Mesodermal cell (in vitro differentiated cells): ENCODE results near the gene IQCF6.
"Not testable (repeated sequence)": the region's sequence is repeated elsewhere in the genome, so short reads cannot be mapped to it uniquely, and the experiment has no call there.

Source experiments
- H3K27ac ChIP-seq: 2 replicates; pipeline ENCODE4 v1.7.0; 2013; ENCODE audit warnings: mild to moderate bottlenecking, low read depth, low read length, moderate library complexity; ENCODE audit not compliant: severe bottlenecking
- H3K36me3 ChIP-seq: 2 replicates; pipeline ENCODE4 v1.7.1; 2013; ENCODE audit warnings: mild to moderate bottlenecking, low read length, moderate library complexity; ENCODE audit not compliant: control insufficient read depth, insufficient read depth
- H3K4me1 ChIP-seq: one replicate; pipeline ENCODE4 v1.7.1; 2013; ENCODE audit warnings: mild to moderate bottlenecking, low read length; ENCODE audit not compliant: insufficient read depth, control insufficient read depth, poor library complexity, severe bottlenecking
- H3K4me3 ChIP-seq: 2 replicates; pipeline ENCODE4 v1.7.0; 2013; ENCODE audit warnings: low read length, control low read depth, mild to moderate bottlenecking; ENCODE audit not compliant: insufficient read depth, poor library complexity, severe bottlenecking; ENCODE audit errors: extremely low read depth
- H3K9me3 ChIP-seq: 2 replicates; pipeline ENCODE4 v1.7.1; 2013; ENCODE audit warnings: mild to moderate bottlenecking, low read length, moderate library complexity; ENCODE audit not compliant: control insufficient read depth
- WGBS, 2 experiments: methylation state at CpG; one replicate each; pipeline ENCODE4 v1.1.5; 2013; ENCODE audit warnings: missing lambda C conversion rate in 2 of 2; ENCODE audit not compliant: insufficient coverage in 2 of 2; 5-methylcytosine and 5-hydroxymethylcytosine counted together

Gene IQCF6

GRCh38 chr3:51800750-51801125, 21.7 kb upstream of the IQCF6 start:
- Histone ChIP-seq H3K4me1 (peaks cover 4% of the 10 kb centered on the region), H3K27ac (no peak overlapping the region), H3K36me3 (no peaks in the 10 kb centered on the region), H3K4me3 (no peak overlapping the region), H3K9me3 (no peaks in the 10 kb centered on the region)
- 67 to 72% methylated on average over 5 of the region's 5 CpGs for WGBS, 2 experiments

GRCh38 chr3:51799879-51800749, 21.1 kb upstream of the IQCF6 start:
- H3K36me3 ChIP-seq, result no peaks in the 10 kb centered on the region
- H3K4me3 ChIP-seq, result no peak overlapping the region
- 22 to 25% methylated on average over 2 of the region's 3 CpGs for WGBS, 2 experiments
- no peaks in the 10 kb centered on the region for H3K9me3 ChIP-seq
- peaks cover 4% of the 10 kb centered on the region for H3K4me1 ChIP-seq
- H3K27ac ChIP-seq, result no peak overlapping the region

GRCh38 chr3:51798411-51798963, 19.4 kb upstream of the IQCF6 start:
- Histone ChIP-seq H3K27ac (no peak overlapping the region), H3K4me1 (peaks cover 4% of the 10 kb centered on the region), H3K36me3 (no peaks in the 10 kb centered on the region), H3K4me3 (no peak overlapping the region), H3K9me3 (no peaks in the 10 kb centered on the region)
- 50% methylated on average over 2 of the region's 3 CpGs; no CpG with 5 or more reads in 1 of the 2 experiments for WGBS, 2 experiments

GRCh38 chr3:51796854-51797253, 17.8 kb upstream of the IQCF6 start:
- Histone ChIP-seq H3K36me3 (no peaks in the 10 kb centered on the region), H3K4me1 (no peaks in the 10 kb centered on the region), H3K4me3 (no peak overlapping the region), H3K27ac (no peak overlapping the region), H3K9me3 (no peaks in the 10 kb centered on the region)
- WGBS, 2 experiments, result 83% methylated on average over 1 of the region's 1 CpG; no CpG with 5 or more reads in 1 of the 2 experiments

GRCh38 chr3:51794206-51794605, 15.2 kb upstream of the IQCF6 start:
- no peak overlapping the region for H3K27ac ChIP-seq
- H3K36me3 ChIP-seq, result no peaks in the 10 kb centered on the region
- no peaks in the 10 kb centered on the region for H3K4me1 ChIP-seq
- H3K4me3 ChIP-seq, result no peak overlapping the region
- no CpG with 5 or more reads among the region's 2 CpGs for WGBS, 2 experiments
- no peaks in the 10 kb centered on the region for H3K9me3 ChIP-seq

- WGBS, 2 experiments, result 94 to 100% methylated on average over 4 of the region's 7 CpGs
- no peaks in the 10 kb centered on the region for H3K4me1 ChIP-seq
- H3K4me3 ChIP-seq, result no peak overlapping the region
- no peaks in the 10 kb centered on the region for H3K9me3 ChIP-seq
- H3K36me3 ChIP-seq, result no peaks in the 10 kb centered on the region
- H3K27ac ChIP-seq, result no peak overlapping the region
Measured at GRCh38 chr3:51792206-51792605, 13.2 kb upstream of the IQCF6 start.

GRCh38 chr3:51789437-51789836, 10.4 kb upstream of the IQCF6 start:
- Histone ChIP-seq H3K36me3 (no peaks in the 10 kb centered on the region), H3K4me3 (no peak overlapping the region), H3K9me3 (no peaks in the 10 kb centered on the region), H3K4me1 (no peaks in the 10 kb centered on the region), H3K27ac (no peak overlapping the region)
- WGBS, 2 experiments, result no CpG with 5 or more reads among the region's 1 CpG

- H3K9me3 ChIP-seq, H3K27ac ChIP-seq, H3K4me3 ChIP-seq, H3K36me3 ChIP-seq, H3K4me1 ChIP-seq: not testable (repeated sequence)
Measured at GRCh38 chr3:51787576-51787975, 8.5 kb upstream of the IQCF6 start.

GRCh38 chr3:51786267-51786666, 7.2 kb upstream of the IQCF6 start:
- Histone ChIP-seq H3K27ac (no peak overlapping the region), H3K4me1 (no peaks in the 10 kb centered on the region), H3K9me3 (no peaks in the 10 kb centered on the region), H3K36me3 (no peaks in the 10 kb centered on the region), H3K4me3 (no peak overlapping the region)
- no CpG with 5 or more reads among the region's 2 CpGs for WGBS, 2 experiments

GRCh38 chr3:51778554-51778953, 483 bp downstream of the IQCF6 start:
- no peak overlapping the region for H3K4me3 ChIP-seq
- no peak overlapping the region for H3K27ac ChIP-seq
- H3K9me3 ChIP-seq, result no peaks in the 10 kb centered on the region
- H3K36me3 ChIP-seq, result no peaks in the 10 kb centered on the region
- WGBS, 2 experiments, result 91 to 95% methylated on average over 14 to 17 of the region's 17 CpGs
- H3K4me1 ChIP-seq, result no peaks in the 10 kb centered on the region

GRCh38 chr3:51777985-51778384, 1.1 kb downstream of the IQCF6 start:
- H3K9me3 ChIP-seq, result no peaks in the 10 kb centered on the region
- H3K4me3 ChIP-seq, result no peak overlapping the region
- H3K36me3 ChIP-seq, result no peaks in the 10 kb centered on the region
- H3K4me1 ChIP-seq, result no peaks in the 10 kb centered on the region
- H3K27ac ChIP-seq, result no peak overlapping the region
- WGBS, 2 experiments, result 71 to 84% methylated on average over 2 to 3 of the region's 3 CpGs
